HUES64 (cell line): ENCODE data around the gene PALM2AKAP2.
A peak's percentile ranks its signal among the peaks of the same experiment; 100 is the strongest.

ENCODE experiments used
- H3K27ac ChIP-seq: 2 replicates; pipeline ENCODE4 v1.7.0; 2013; ENCODE audit warnings: low read depth, low read length, inconsistent platforms
- H3K27me3 ChIP-seq: 2 replicates; pipeline ENCODE4 v1.6.1; 2013; ENCODE audit warnings: mild to moderate bottlenecking, low read length; ENCODE audit not compliant: insufficient read depth
- H3K36me3 ChIP-seq: 2 replicates; pipeline ENCODE4 v1.6.1; 2013; ENCODE audit warnings: mild to moderate bottlenecking, low read length; ENCODE audit not compliant: insufficient read depth
- H3K4me1 ChIP-seq: 2 replicates; pipeline ENCODE4 v1.6.1; 2013; ENCODE audit warnings: mild to moderate bottlenecking, low read length, moderate library complexity; ENCODE audit not compliant: insufficient read depth
- H3K4me3 ChIP-seq: 2 replicates; pipeline ENCODE4 v1.5.1; 2013; ENCODE audit warnings: mild to moderate bottlenecking, low read length, moderate library complexity
- H3K9ac ChIP-seq: 2 replicates; pipeline ENCODE4 v1.6.1; 2013; ENCODE audit warnings: mild to moderate bottlenecking, low read depth, low read length
- H3K9me3 ChIP-seq: 2 replicates; pipeline ENCODE4 v1.6.1; 2013; ENCODE audit warnings: low read depth, low read length; ENCODE audit not compliant: insufficient read depth
- WGBS: fragments of 150-250, 120-280 bp; methylation state at CpG from one replicate; pipeline ENCODE4 v1.1.7; 2013; ENCODE audit warnings: missing lambda C conversion rate; 5-methylcytosine and 5-hydroxymethylcytosine counted together

Gene PALM2AKAP2

GRCh38 chr9:109751253-109751652 lies 28.7 kb upstream of the PALM2AKAP2 start:
- Histone ChIP-seq H3K4me1 (peaks cover 15% of the 10 kb centered on the region), H3K27ac (no peak overlapping the region), H3K36me3 (no peaks in the 10 kb centered on the region), H3K4me3 (no peak overlapping the region), H3K27me3 (no peaks in the 10 kb centered on the region), H3K9me3 (no peaks in the 10 kb centered on the region), H3K9ac (peak overlapping the region; percentile 44; the same call in 1 of the 2 replicates)
- WGBS: 46% methylated on average over 7 of the region's 7 CpGs

GRCh38 chr9:109753308-109753707 lies 26.7 kb upstream of the PALM2AKAP2 start:
- WGBS: 87% methylated on average over 5 of the region's 5 CpGs
- H3K9me3 ChIP-seq: no peaks in the 10 kb centered on the region
- H3K9ac ChIP-seq: no peak overlapping the region
- peaks cover 15% of the 10 kb centered on the region for H3K4me1 ChIP-seq
- H3K27me3 ChIP-seq: no peaks in the 10 kb centered on the region
- no peak overlapping the region for H3K27ac ChIP-seq
- no peaks in the 10 kb centered on the region for H3K36me3 ChIP-seq
- H3K4me3 ChIP-seq: no peak overlapping the region

- WGBS: 81% methylated on average over 2 of the region's 2 CpGs
Measured at GRCh38 chr9:109755040-109755439, 25.0 kb upstream of the PALM2AKAP2 start.

GRCh38 chr9:109759589-109759988 lies 20.4 kb upstream of the PALM2AKAP2 start:
- no peaks in the 10 kb centered on the region for H3K9me3 ChIP-seq
- no peaks in the 10 kb centered on the region for H3K27me3 ChIP-seq
- H3K27ac ChIP-seq: no peak overlapping the region
- H3K4me1 ChIP-seq: peaks cover 8% of the 10 kb centered on the region
- no peak overlapping the region for H3K9ac ChIP-seq
- WGBS: 86% methylated on average over 3 of the region's 3 CpGs
- H3K36me3 ChIP-seq: no peaks in the 10 kb centered on the region
- H3K4me3 ChIP-seq: no peak overlapping the region

More at GRCh38 chr9:109755040-109755439, 25.0 kb upstream of the PALM2AKAP2 start:
- Histone ChIP-seq H3K4me3 (no peak overlapping the region), H3K9me3 (no peaks in the 10 kb centered on the region), H3K9ac (no peak overlapping the region), H3K36me3 (no peaks in the 10 kb centered on the region), H3K4me1 (peaks cover 15% of the 10 kb centered on the region), H3K27me3 (no peaks in the 10 kb centered on the region), H3K27ac (no peak overlapping the region)

GRCh38 chr9:109765278-109765677 lies 14.7 kb upstream of the PALM2AKAP2 start:
- Histone ChIP-seq H3K36me3 (no peaks in the 10 kb centered on the region), H3K9ac (no peak overlapping the region), H3K27ac (no peak overlapping the region), H3K9me3 (no peaks in the 10 kb centered on the region), H3K27me3 (no peaks in the 10 kb centered on the region), H3K4me1 (peaks cover 34% of the 10 kb centered on the region), H3K4me3 (no peak overlapping the region)
- WGBS: 98% methylated on average over 2 of the region's 2 CpGs

DNA sequence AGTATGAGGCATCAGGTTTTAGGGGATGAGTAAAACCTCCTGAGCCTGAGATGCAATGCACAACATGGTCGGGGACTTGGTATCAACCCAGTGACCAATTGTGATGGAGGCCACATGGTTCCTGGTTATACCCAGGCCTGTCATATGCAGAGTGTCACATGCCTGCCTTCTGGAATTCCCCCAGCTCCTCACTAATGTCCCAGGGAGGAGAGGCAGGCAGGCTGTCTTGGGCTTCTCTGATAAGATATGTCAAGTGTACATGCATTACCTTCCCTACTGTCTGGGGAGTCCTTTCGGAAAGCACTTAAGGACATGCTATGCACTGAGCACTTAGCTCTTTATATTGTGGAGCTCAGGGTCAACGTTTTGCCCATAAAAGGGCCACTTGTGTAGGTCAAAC lies 14.2 kb upstream of the PALM2AKAP2 start:
- no peak overlapping the region for H3K4me3 ChIP-seq
- H3K9ac ChIP-seq: no peak overlapping the region
- no peaks in the 10 kb centered on the region for H3K9me3 ChIP-seq
- peaks cover 38% of the 10 kb centered on the region for H3K4me1 ChIP-seq
- no peaks in the 10 kb centered on the region for H3K36me3 ChIP-seq
- WGBS: 75% methylated on average over 3 of the region's 3 CpGs
- no peak overlapping the region for H3K27ac ChIP-seq
- H3K27me3 ChIP-seq: no peaks in the 10 kb centered on the region

DNA sequence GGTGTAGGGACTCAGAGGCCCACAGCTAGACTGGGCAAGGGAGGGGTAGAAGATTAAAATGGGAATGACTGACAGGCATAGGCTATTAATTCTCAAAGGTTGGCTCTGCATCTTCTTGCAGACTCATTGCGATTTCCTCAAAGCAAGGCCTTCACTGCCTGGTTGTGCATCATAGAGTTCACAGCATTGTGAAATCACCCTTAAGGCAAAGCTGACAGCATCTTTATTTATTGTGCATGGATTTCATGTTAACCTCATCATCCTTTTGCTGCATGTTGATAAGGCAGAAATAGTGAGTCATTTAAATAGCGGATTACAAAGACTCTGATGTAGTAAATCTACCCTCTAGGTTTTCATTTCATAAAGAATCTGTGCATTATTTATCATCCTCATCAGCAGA lies 13.6 kb upstream of the PALM2AKAP2 start:
- H3K9me3 ChIP-seq: no peaks in the 10 kb centered on the region
- no peaks in the 10 kb centered on the region for H3K27me3 ChIP-seq
- H3K4me3 ChIP-seq: no peak overlapping the region
- H3K4me1 ChIP-seq: peaks cover 44% of the 10 kb centered on the region
- over 99% methylated on average over 2 of the region's 2 CpGs for WGBS
- no peaks in the 10 kb centered on the region for H3K36me3 ChIP-seq
- H3K9ac ChIP-seq: no peak overlapping the region
- no peak overlapping the region for H3K27ac ChIP-seq

- Histone ChIP-seq H3K27me3 (no peaks in the 10 kb centered on the region), H3K36me3 (no peaks in the 10 kb centered on the region), H3K9me3 (no peaks in the 10 kb centered on the region), H3K27ac (peak overlapping the region; percentile 39), H3K4me3 (no peak overlapping the region), H3K4me1 (peaks cover 52% of the 10 kb centered on the region), H3K9ac (no peak overlapping the region)
- WGBS: 3% methylated on average over 4 of the region's 4 CpGs
Measured at GRCh38 chr9:109767404-109767803, 12.6 kb upstream of the PALM2AKAP2 start.

DNA sequence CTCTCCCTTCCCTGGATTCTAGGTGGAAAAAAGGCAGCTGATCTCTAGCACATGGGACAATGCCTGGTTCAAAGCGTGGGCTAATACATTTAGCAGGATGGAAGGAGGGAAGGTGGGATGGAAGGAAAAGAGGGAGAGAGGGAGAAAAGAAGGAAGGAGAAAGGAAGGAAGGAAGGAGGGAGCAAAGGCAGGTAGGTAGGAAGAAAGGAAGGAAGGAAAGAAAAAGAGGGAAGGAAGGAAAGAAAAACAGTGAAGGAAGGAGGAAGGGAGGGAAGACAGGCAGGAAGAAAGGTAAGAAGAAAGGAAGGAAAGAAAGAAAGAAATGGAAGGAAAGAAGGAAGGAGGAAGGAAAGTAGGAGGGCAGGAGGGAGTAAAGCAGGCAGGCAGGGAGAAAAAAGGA lies 12.2 kb upstream of the PALM2AKAP2 start:
- no peak overlapping the region for H3K9ac ChIP-seq
- no peaks in the 10 kb centered on the region for H3K36me3 ChIP-seq
- no peak overlapping the region for H3K4me3 ChIP-seq
- no peaks in the 10 kb centered on the region for H3K9me3 ChIP-seq
- H3K27ac ChIP-seq: peak overlapping the region; percentile 26; the same call in 1 of the 2 replicates
- no peaks in the 10 kb centered on the region for H3K27me3 ChIP-seq
- H3K4me1 ChIP-seq: peaks cover 50% of the 10 kb centered on the region
- WGBS: 57% methylated on average over 1 of the region's 1 CpG

GRCh38 chr9:109769250-109769649 lies 10.7 kb upstream of the PALM2AKAP2 start:
- H3K36me3 ChIP-seq: no peaks in the 10 kb centered on the region
- no peak overlapping the region for H3K9ac ChIP-seq
- H3K27me3 ChIP-seq: no peaks in the 10 kb centered on the region
- H3K4me3 ChIP-seq: no peak overlapping the region
- H3K4me1 ChIP-seq: peaks cover 47% of the 10 kb centered on the region
- no peaks in the 10 kb centered on the region for H3K9me3 ChIP-seq
- 90% methylated on average over 2 of the region's 2 CpGs for WGBS
- no peak overlapping the region for H3K27ac ChIP-seq

- Histone ChIP-seq H3K9me3 (no peaks in the 10 kb centered on the region), H3K27me3 (no peaks in the 10 kb centered on the region), H3K36me3 (no peaks in the 10 kb centered on the region), H3K4me1 (peaks cover 47% of the 10 kb centered on the region), H3K4me3 (no peak overlapping the region), H3K9ac (no peak overlapping the region), H3K27ac (no peak overlapping the region)
- 89% methylated on average over 1 of the region's 1 CpG for WGBS
Measured at GRCh38 chr9:109770101-109770500, 9.9 kb upstream of the PALM2AKAP2 start.

DNA sequence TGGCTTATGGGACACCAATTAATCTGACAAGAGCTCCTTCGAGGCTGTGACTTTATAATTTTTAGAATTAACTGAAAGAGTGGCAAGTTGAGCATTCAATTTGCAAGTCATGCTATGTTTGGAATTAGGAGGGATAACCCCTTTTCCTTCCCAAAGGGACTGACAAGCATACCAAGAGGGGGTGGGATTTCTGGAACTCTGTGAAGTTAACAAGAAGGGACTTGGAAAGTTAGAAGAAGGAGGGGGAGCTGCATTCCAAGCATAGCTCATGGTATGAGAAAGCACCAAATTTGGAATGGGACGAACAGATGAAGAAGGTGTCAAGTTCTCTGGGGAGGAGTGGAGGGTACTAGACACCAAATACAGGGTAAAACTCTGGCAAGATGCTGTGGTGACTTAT lies 8.9 kb upstream of the PALM2AKAP2 start:
- 46% methylated on average over 2 of the region's 2 CpGs for WGBS
- H3K9ac ChIP-seq: peak overlapping the region; percentile 30; the same call in 1 of the 2 replicates
- H3K36me3 ChIP-seq: no peaks in the 10 kb centered on the region
- H3K9me3 ChIP-seq: no peaks in the 10 kb centered on the region
- H3K4me3 ChIP-seq: no peak overlapping the region
- peaks cover 47% of the 10 kb centered on the region for H3K4me1 ChIP-seq
- H3K27me3 ChIP-seq: no peaks in the 10 kb centered on the region
- H3K27ac ChIP-seq: peak overlapping the region; percentile 59
